ENCODE data around the gene PCBD2. TPM values are rescaled to one million over a fixed set of nuclear protein-coding genes. Genes with fewer than 3 reads are reported as not detected.
"Not testable (repeated sequence)": the region's sequence is repeated elsewhere in the genome, so short reads cannot be mapped to it uniquely, and the experiment has no call there.

The PCBD2 gene
- total RNA-seq, 4 donors from 2014 or later, result 1.8 to 15.1 (median 8.2) TPM

DNA sequence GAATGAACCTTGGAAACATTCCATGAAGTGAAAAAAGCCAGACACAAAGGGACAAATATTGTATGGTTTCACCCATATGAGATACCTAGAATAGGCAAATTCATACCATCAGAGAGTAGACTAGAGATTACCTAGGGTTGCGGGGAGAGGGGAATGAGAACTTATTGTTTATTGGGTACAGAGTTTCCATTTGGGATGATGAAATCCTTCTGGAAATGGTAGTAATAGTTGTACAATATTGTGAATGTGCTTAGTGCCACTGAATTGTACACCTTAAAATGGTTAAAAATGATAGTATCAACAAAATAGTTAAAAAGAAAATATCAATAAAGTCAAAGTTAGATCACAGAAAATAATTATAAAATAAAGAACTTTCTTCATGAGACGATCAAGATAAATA lies 88.2 kb downstream of the PCBD2 start:
- intact Hi-C loops (cut with DNase I; ENCODE audit: low total_unique reads), result no loop called here
- TF ChIP-seq, protein P1, sequence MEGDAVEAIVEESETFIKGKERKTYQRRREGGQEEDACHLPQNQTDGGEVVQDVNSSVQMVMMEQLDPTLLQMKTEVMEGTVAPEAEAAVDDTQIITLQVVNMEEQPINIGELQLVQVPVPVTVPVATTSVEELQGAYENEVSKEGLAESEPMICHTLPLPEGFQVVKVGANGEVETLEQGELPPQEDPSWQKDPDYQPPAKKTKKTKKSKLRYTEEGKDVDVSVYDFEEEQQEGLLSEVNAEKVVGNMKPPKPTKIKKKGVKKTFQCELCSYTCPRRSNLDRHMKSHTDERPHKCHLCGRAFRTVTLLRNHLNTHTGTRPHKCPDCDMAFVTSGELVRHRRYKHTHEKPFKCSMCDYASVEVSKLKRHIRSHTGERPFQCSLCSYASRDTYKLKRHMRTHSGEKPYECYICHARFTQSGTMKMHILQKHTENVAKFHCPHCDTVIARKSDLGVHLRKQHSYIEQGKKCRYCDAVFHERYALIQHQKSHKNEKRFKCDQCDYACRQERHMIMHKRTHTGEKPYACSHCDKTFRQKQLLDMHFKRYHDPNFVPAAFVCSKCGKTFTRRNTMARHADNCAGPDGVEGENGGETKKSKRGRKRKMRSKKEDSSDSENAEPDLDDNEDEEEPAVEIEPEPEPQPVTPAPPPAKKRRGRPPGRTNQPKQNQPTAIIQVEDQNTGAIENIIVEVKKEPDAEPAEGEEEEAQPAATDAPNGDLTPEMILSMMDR (IDR thresholded peaks at IDR 0.05), result no peak
- no peak for TF ChIP-seq POLR2A (IDR thresholded peaks at IDR 0.05)
- Histone ChIP-seq H3K27ac (no peak overlapping the region), H3K9me3 (no peaks in the 10 kb centered on the region), H3K4me3 (no peak overlapping the region), H3K4me1 (no peaks in the 10 kb centered on the region), H3K27me3 (no peaks in the 10 kb centered on the region), H3K36me3 (no peaks in the 10 kb centered on the region)
- DNase-seq, result no peak

DNA sequence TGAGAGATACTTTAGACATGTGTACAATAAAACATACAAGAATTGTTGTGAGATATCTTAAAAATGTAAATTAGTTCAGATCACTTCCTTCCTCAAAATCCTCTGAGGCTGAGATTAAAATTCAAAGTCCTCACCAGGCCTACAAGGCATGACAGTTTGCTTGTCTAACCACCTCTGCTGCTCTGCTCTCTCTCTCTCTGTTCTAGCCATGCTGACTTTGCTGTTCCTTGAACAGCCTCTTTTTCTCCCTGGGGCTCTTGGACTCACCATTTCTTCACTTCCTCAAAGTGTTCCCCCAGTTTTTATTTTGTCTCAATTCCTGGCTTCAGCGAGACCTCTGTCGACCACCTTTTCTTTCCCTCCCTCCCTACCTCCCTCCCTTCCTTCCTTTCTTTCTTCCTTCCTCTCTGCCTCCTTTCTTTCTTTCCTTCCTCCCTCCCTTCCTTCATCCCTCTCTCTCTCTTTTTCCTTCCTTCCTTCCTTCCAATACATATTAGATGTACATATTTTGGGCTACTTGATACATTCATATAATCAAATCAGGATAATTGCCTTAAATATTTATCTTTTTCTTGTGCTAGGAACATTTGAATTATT lies 89.7 kb downstream of the PCBD2 start:
- Histone ChIP-seq H3K36me3 (no peaks in the 10 kb centered on the region), H3K27me3 (no peaks in the 10 kb centered on the region), H3K9me3 (no peaks in the 10 kb centered on the region), H3K4me3 (no peak overlapping the region), H3K27ac (no peak overlapping the region), H3K4me1 (no peaks in the 10 kb centered on the region)
- TF ChIP-seq, protein P1 (IDR thresholded peaks at IDR 0.05), result no peak
- no peak for TF ChIP-seq POLR2A (IDR thresholded peaks at IDR 0.05)
- intact Hi-C loops (cut with DNase I; ENCODE audit: low total_unique reads), result no loop called here
- no peak for DNase-seq

DNA sequence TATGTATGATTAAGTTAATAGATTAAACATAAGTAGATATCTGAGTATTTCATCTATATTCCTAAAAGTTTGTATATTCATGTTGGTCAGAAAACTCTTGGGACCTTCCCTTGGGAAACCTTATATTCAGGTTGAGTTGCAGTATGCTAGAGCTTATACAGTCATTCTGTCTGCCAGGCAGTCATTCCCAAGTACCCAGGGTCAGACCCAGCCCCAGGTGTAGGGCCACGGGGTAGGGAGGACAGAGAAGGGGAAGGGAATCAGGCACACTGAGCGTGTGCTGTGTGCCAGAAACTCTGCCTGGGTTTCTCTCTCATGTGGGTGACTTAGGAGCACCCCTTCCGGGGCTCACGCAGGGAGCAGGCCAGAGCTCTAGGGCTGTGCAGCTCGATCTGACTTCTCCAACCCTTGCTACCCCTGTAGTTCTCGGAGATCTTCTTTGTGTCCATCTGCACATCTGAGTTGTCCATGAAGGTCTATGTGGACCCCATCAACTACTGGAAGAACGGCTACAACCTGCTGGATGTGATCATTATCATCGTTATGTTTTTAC lies 91.0 kb downstream of the PCBD2 start:
- TF ChIP-seq, protein P1 (IDR thresholded peaks at IDR 0.05), result no peak
- no peak for TF ChIP-seq POLR2A (IDR thresholded peaks at IDR 0.05)
- Histone ChIP-seq H3K36me3 (no peaks in the 10 kb centered on the region), H3K9me3 (no peaks in the 10 kb centered on the region), H3K27ac (no peak overlapping the region), H3K4me1 (no peaks in the 10 kb centered on the region), H3K4me3 (no peak overlapping the region), H3K27me3 (no peaks in the 10 kb centered on the region)
- intact Hi-C loops (cut with DNase I; ENCODE audit: low total_unique reads), result no loop called here
- no peak for DNase-seq

DNA sequence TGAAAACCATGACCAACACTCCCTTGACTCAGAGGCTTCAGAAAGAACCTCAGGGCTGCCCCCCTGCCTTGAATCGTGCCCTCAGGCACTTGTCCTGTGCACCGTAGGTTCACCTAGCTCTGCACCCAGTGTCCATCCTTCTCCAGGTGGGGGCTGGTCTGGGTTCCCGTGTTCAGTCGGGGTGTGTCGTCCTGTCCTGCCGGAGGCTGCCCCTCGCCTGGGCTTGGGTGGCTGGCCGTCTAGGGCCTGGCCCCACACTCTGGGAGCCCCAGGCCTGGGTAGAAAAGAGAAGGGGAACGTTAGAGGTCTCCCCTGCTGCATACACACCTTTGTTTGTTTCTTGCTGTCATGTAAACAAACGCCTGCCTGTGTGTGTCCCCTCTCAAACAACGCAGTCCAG lies 92.1 kb downstream of the PCBD2 start:
- intact Hi-C loops (cut with DNase I; ENCODE audit: low total_unique reads), result no loop called here
- no peaks in the 10 kb centered on the region for H3K27me3 ChIP-seq
- H3K4me1 ChIP-seq, result no peaks in the 10 kb centered on the region
- no peak overlapping the region for H3K4me3 ChIP-seq
- H3K27ac ChIP-seq, result no peak overlapping the region
- no peaks in the 10 kb centered on the region for H3K9me3 ChIP-seq
- TF ChIP-seq, protein P1 (IDR thresholded peaks at IDR 0.05), result no peak
- TF ChIP-seq POLR2A (IDR thresholded peaks at IDR 0.05), result no peak
- DNase-seq, result no peak
- no peaks in the 10 kb centered on the region for H3K36me3 ChIP-seq

DNA sequence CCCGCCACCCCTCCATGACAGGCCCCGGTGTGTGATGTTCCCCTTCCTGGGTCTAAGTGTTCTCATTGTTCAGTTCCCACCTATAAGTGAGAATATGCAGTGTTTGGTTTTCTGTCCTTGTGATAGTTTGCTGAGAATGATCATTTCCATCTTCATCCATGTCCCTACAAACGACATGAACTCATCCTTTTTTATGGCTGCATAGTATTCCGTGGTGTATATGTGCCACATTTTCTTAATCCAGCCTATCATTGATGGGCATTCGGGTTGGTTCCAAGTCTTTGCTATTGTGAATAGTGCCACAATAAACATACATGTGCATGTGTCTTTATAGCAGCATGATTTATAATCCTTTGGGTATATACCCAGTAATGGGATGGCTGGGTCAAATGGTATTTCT lies 93.1 kb downstream of the PCBD2 start:
- intact Hi-C loops (cut with DNase I; ENCODE audit: low total_unique reads); H3K36me3 ChIP-seq; H3K27ac ChIP-seq; H3K9me3 ChIP-seq; H3K27me3 ChIP-seq; H3K4me1 ChIP-seq; H3K4me3 ChIP-seq; DNase-seq: not testable (repeated sequence)

DNA sequence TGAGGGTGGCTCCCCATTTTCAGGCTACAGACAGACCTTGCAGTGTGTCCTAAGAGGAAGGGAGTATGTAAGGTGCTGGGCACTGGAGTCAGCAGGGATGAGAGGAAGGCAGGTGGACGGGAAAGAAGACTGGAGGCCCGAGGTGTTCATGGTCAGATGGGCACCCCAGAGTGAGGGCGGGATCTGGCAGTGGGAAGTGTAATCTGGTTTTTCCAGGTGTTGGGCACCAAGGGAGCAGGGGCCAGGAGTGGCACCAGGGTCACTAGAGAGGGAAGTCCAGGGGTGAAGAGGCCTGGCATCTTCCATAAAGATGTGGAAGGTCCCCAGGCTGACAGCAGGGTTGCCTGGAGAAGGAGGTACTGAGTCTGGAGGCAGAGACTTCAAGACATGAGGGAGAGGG lies 99.4 kb downstream of the PCBD2 start:
- intact Hi-C loops (cut with DNase I; ENCODE audit: low total_unique reads), result no loop called here
- TF ChIP-seq, protein P1 (IDR thresholded peaks at IDR 0.05), result no peak
- TF ChIP-seq POLR2A (IDR thresholded peaks at IDR 0.05), result no peak

More for the DNA sequence above, 99.4 kb downstream of the PCBD2 start:
- DNase-seq, result no peak
- Histone ChIP-seq H3K4me3 (no peak overlapping the region), H3K27me3 (no peaks in the 10 kb centered on the region), H3K27ac (no peak overlapping the region), H3K36me3 (no peaks in the 10 kb centered on the region), H3K9me3 (no peaks in the 10 kb centered on the region), H3K4me1 (no peaks in the 10 kb centered on the region)
